GM18507 (cell line): ENCODE measurements around the gene TRERF1.
A peak's percentile ranks its signal among the peaks of the same experiment; 100 is the strongest.

ENCODE experiments used
- DNase-seq: peaks from one replicate; pipeline ENCODE4 v3.0.0; 2011; ENCODE audit warnings: low read depth; ENCODE audit not compliant: insufficient read length; ENCODE audit errors: extremely low spot score
- FAIRE-seq: peaks from 2 replicates; lab custom pipeline; 2011; peaks lifted over from hg19 to GRCh38; lab: Jason Lieb, UNC

The TRERF1 gene

GRCh38 chr6:42321976-42322375, 129.8 kb downstream of the TRERF1 start:
- no peak for DNase-seq
- FAIRE-seq = no peak

GRCh38 chr6:42320762-42321161, 131.0 kb downstream of the TRERF1 start:
- DNase-seq = no peak
- no peak for FAIRE-seq

- DNase-seq = no peak
- FAIRE-seq = no peak
Measured at GRCh38 chr6:42318480-42318879, 133.2 kb downstream of the TRERF1 start.

GRCh38 chr6:42316981-42317380, 134.7 kb downstream of the TRERF1 start:
- no peak for DNase-seq
- peak; percentile 48 for FAIRE-seq

- FAIRE-seq (peak; percentile 5), DNase-seq (no peak)
Measured at GRCh38 chr6:42315991-42316970, 135.4 kb downstream of the TRERF1 start.

GRCh38 chr6:42315259-42315990, 136.3 kb downstream of the TRERF1 start:
- DNase-seq (no peak), FAIRE-seq (no peak)

- FAIRE-seq = no peak
- DNase-seq = no peak
Measured at GRCh38 chr6:42314571-42315258, 137.0 kb downstream of the TRERF1 start.

- DNase-seq = no peak
- FAIRE-seq = no peak
Measured at GRCh38 chr6:42313941-42314570, 137.7 kb downstream of the TRERF1 start.

- DNase-seq (no peak), FAIRE-seq (no peak)
Measured at GRCh38 chr6:42313038-42313437, 138.7 kb downstream of the TRERF1 start.

GRCh38 chr6:42307141-42307470, 144.6 kb downstream of the TRERF1 start:
- FAIRE-seq = no peak
- no peak for DNase-seq

- FAIRE-seq = no peak
- DNase-seq = no peak
Measured at GRCh38 chr6:42306439-42307140, 145.1 kb downstream of the TRERF1 start.

- FAIRE-seq (no peak), DNase-seq (no peak)
Measured at GRCh38 chr6:42304053-42304712, 147.5 kb downstream of the TRERF1 start.

- FAIRE-seq (no peak), DNase-seq (no peak)
Measured at GRCh38 chr6:42302411-42302810, 149.3 kb downstream of the TRERF1 start.

- DNase-seq (no peak), FAIRE-seq (no peak)
Measured at GRCh38 chr6:42301986-42302385, 149.7 kb downstream of the TRERF1 start.

GRCh38 chr6:42300701-42301100, 151.0 kb downstream of the TRERF1 start:
- no peak for DNase-seq
- no peak for FAIRE-seq

GRCh38 chr6:42300185-42300584, 151.5 kb downstream of the TRERF1 start:
- DNase-seq (no peak), FAIRE-seq (no peak)

GRCh38 chr6:42297661-42298060, 154.1 kb downstream of the TRERF1 start:
- no peak for FAIRE-seq
- DNase-seq = no peak

- DNase-seq = no peak
- FAIRE-seq = no peak
Measured at GRCh38 chr6:42296614-42297013, 155.1 kb downstream of the TRERF1 start.

- DNase-seq (no peak), FAIRE-seq (no peak)
Measured at GRCh38 chr6:42295677-42296076, 156.0 kb downstream of the TRERF1 start.
